T-helper 2 cell treated with Interferon-gamma antibody and Interleukin-4, amounts not matched to agents 5 μg/mL and 100 μg/mL, for 36 hours (primary cell): Measurements from ENCODE around the gene RNASE4.
"Not testable (repeated sequence)": the region's sequence is repeated elsewhere in the genome, so short reads cannot be mapped to it uniquely, and the experiment has no call there.

Experiments
- DNase-seq: peaks from one replicate; pipeline ENCODE4 v3.0.0; 2021; ENCODE audit warnings: low spot score
- H3K27ac Mint-ChIP-seq: one replicate; pipeline ENCODE4 v1.8.0; 2021; ENCODE audit warnings: mild to moderate bottlenecking, mixed read lengths
- H3K27me3 Mint-ChIP-seq: one replicate; pipeline ENCODE4 v1.8.0; 2021; ENCODE audit warnings: low read depth, mixed read lengths
- H3K36me3 Mint-ChIP-seq: one replicate; pipeline ENCODE4 v1.8.0; 2021; ENCODE audit warnings: low read depth, mixed read lengths
- H3K4me1 Mint-ChIP-seq: one replicate; pipeline ENCODE4 v1.8.0; 2021; ENCODE audit warnings: low read depth, mixed read lengths
- H3K4me3 Mint-ChIP-seq: one replicate; pipeline ENCODE4 v1.8.0; 2022; ENCODE audit warnings: mild to moderate bottlenecking, moderate library complexity, mixed read lengths
- H3K9me3 Mint-ChIP-seq: one replicate; pipeline ENCODE4 v1.8.0; 2021; ENCODE audit warnings: mixed read lengths

RNASE4 gene

GRCh38 chr14:20698934-20699333 is 14.6 kb downstream of the RNASE4 start:
- DNase-seq: no peak
- H3K27me3 Mint-ChIP-seq: peaks cover 2% of the 10 kb centered on the region
- no peak overlapping the region for H3K27ac Mint-ChIP-seq
- no peaks in the 10 kb centered on the region for H3K36me3 Mint-ChIP-seq
- H3K4me3 Mint-ChIP-seq: no peak overlapping the region
- H3K9me3 Mint-ChIP-seq: no peaks in the 10 kb centered on the region
- H3K4me1 Mint-ChIP-seq: no peaks in the 10 kb centered on the region

- Mint-ChIP-seq H3K4me1 (no peaks in the 10 kb centered on the region), H3K27ac (no peak overlapping the region), H3K36me3 (no peaks in the 10 kb centered on the region), H3K4me3 (no peak overlapping the region), H3K9me3 (no peaks in the 10 kb centered on the region), H3K27me3 (peaks cover 2% of the 10 kb centered on the region)
- no peak for DNase-seq
Measured at GRCh38 chr14:20699931-20700330, 15.6 kb downstream of the RNASE4 start.

GRCh38 chr14:20700965-20701364 is 16.6 kb downstream of the RNASE4 start:
- not testable (repeated sequence) for H3K4me1 Mint-ChIP-seq, DNase-seq, H3K9me3 Mint-ChIP-seq, H3K27me3 Mint-ChIP-seq, H3K36me3 Mint-ChIP-seq, H3K27ac Mint-ChIP-seq, H3K4me3 Mint-ChIP-seq

GRCh38 chr14:20706657-20707355 is 22.4 kb downstream of the RNASE4 start:
- no peaks in the 10 kb centered on the region for H3K4me1 Mint-ChIP-seq
- DNase-seq: no peak
- H3K36me3 Mint-ChIP-seq: no peaks in the 10 kb centered on the region
- no peaks in the 10 kb centered on the region for H3K9me3 Mint-ChIP-seq
- H3K4me3 Mint-ChIP-seq: no peak overlapping the region
- no peaks in the 10 kb centered on the region for H3K27me3 Mint-ChIP-seq
- H3K27ac Mint-ChIP-seq: no peak overlapping the region

GRCh38 chr14:20707622-20708021 is 23.3 kb downstream of the RNASE4 start:
- Mint-ChIP-seq H3K27me3 (no peaks in the 10 kb centered on the region), H3K9me3 (no peaks in the 10 kb centered on the region), H3K36me3 (no peaks in the 10 kb centered on the region), H3K4me1 (no peaks in the 10 kb centered on the region), H3K27ac (no peak overlapping the region), H3K4me3 (no peak overlapping the region)
- no peak for DNase-seq

- Mint-ChIP-seq H3K9me3 (no peaks in the 10 kb centered on the region), H3K4me1 (no peaks in the 10 kb centered on the region), H3K36me3 (no peaks in the 10 kb centered on the region), H3K27me3 (no peaks in the 10 kb centered on the region), H3K4me3 (no peak overlapping the region), H3K27ac (no peak overlapping the region)
- no peak for DNase-seq
Measured at GRCh38 chr14:20711261-20711660, 26.9 kb downstream of the RNASE4 start.

GRCh38 chr14:20711685-20712084 is 27.3 kb downstream of the RNASE4 start:
- H3K27ac Mint-ChIP-seq: no peak overlapping the region
- no peak overlapping the region for H3K4me3 Mint-ChIP-seq
- H3K9me3 Mint-ChIP-seq: no peaks in the 10 kb centered on the region
- peaks cover under 1% of the 10 kb centered on the region for H3K27me3 Mint-ChIP-seq
- H3K36me3 Mint-ChIP-seq: no peaks in the 10 kb centered on the region
- H3K4me1 Mint-ChIP-seq: no peaks in the 10 kb centered on the region
- DNase-seq: no peak

GRCh38 chr14:20712904-20713303 is 28.5 kb downstream of the RNASE4 start:
- H3K36me3 Mint-ChIP-seq: no peaks in the 10 kb centered on the region
- H3K27ac Mint-ChIP-seq: no peak overlapping the region
- H3K4me1 Mint-ChIP-seq: no peaks in the 10 kb centered on the region

GRCh38 chr14:20714593-20715250 is 30.4 kb downstream of the RNASE4 start:
- H3K27me3 Mint-ChIP-seq: peaks cover 4% of the 10 kb centered on the region
- H3K9me3 Mint-ChIP-seq: no peaks in the 10 kb centered on the region
- no peak overlapping the region for H3K27ac Mint-ChIP-seq
- H3K36me3 Mint-ChIP-seq: no peaks in the 10 kb centered on the region
- no peak for DNase-seq
- no peaks in the 10 kb centered on the region for H3K4me1 Mint-ChIP-seq
- H3K4me3 Mint-ChIP-seq: no peak overlapping the region

More at GRCh38 chr14:20712904-20713303, 28.5 kb downstream of the RNASE4 start:
- DNase-seq: no peak
- Mint-ChIP-seq H3K9me3 (no peaks in the 10 kb centered on the region), H3K27me3 (peaks cover 4% of the 10 kb centered on the region), H3K4me3 (no peak overlapping the region)

- H3K27me3 Mint-ChIP-seq: peaks cover 27% of the 10 kb centered on the region
- H3K4me1 Mint-ChIP-seq: peaks cover 3% of the 10 kb centered on the region
- no peak overlapping the region for H3K4me3 Mint-ChIP-seq
- H3K9me3 Mint-ChIP-seq: no peaks in the 10 kb centered on the region
- no peak for DNase-seq
- no peaks in the 10 kb centered on the region for H3K36me3 Mint-ChIP-seq
- H3K27ac Mint-ChIP-seq: no peak overlapping the region
Measured at GRCh38 chr14:20719777-20720176, 35.4 kb downstream of the RNASE4 start.

GRCh38 chr14:20720741-20721140 is 36.4 kb downstream of the RNASE4 start:
- Mint-ChIP-seq H3K36me3 (no peaks in the 10 kb centered on the region), H3K27ac (no peak overlapping the region), H3K9me3 (no peaks in the 10 kb centered on the region), H3K4me3 (no peak overlapping the region), H3K27me3 (peaks cover 27% of the 10 kb centered on the region), H3K4me1 (peaks cover 3% of the 10 kb centered on the region)
- no peak for DNase-seq

GRCh38 chr14:20722016-20722415 is 37.7 kb downstream of the RNASE4 start:
- no peaks in the 10 kb centered on the region for H3K9me3 Mint-ChIP-seq
- no peak overlapping the region for H3K4me3 Mint-ChIP-seq
- peaks cover 24% of the 10 kb centered on the region for H3K27me3 Mint-ChIP-seq
- DNase-seq: no peak
- H3K4me1 Mint-ChIP-seq: peaks cover 3% of the 10 kb centered on the region
- H3K36me3 Mint-ChIP-seq: no peaks in the 10 kb centered on the region
- no peak overlapping the region for H3K27ac Mint-ChIP-seq

GRCh38 chr14:20723488-20723887 is 39.1 kb downstream of the RNASE4 start:
- Mint-ChIP-seq H3K4me1 (peaks cover 3% of the 10 kb centered on the region), H3K27me3 (peaks cover 31% of the 10 kb centered on the region), H3K27ac (no peak overlapping the region), H3K36me3 (no peaks in the 10 kb centered on the region), H3K4me3 (no peak overlapping the region), H3K9me3 (no peaks in the 10 kb centered on the region)
- DNase-seq: no peak

GRCh38 chr14:20726121-20726520 is 41.8 kb downstream of the RNASE4 start:
- H3K36me3 Mint-ChIP-seq, H3K4me1 Mint-ChIP-seq, H3K4me3 Mint-ChIP-seq, H3K9me3 Mint-ChIP-seq, H3K27ac Mint-ChIP-seq, DNase-seq: not testable (repeated sequence)
- H3K27me3 Mint-ChIP-seq: peaks cover 31% of the 10 kb centered on the region

GRCh38 chr14:20726531-20726930 is 42.2 kb downstream of the RNASE4 start:
- DNase-seq: no peak
- Mint-ChIP-seq H3K4me1 (no peaks in the 10 kb centered on the region), H3K27ac (no peak overlapping the region), H3K9me3 (no peaks in the 10 kb centered on the region), H3K36me3 (no peaks in the 10 kb centered on the region), H3K27me3 (peaks cover 29% of the 10 kb centered on the region), H3K4me3 (no peak overlapping the region)
